ELR (cell line): ENCODE measurements around the gene CARD19.
A peak's percentile ranks its signal among the peaks of the same experiment; 100 is the strongest.

Experiments used
- DNase-seq: peaks from one replicate; pipeline ENCODE4 v3.0.0-alpha.2; 2015; ENCODE audit warnings: low read depth

Gene CARD19, protein sequence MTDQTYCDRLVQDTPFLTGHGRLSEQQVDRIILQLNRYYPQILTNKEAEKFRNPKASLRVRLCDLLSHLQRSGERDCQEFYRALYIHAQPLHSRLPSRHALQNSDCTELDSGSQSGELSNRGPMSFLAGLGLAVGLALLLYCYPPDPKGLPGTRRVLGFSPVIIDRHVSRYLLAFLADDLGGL

GRCh38 chr9:93096131-93096802 lies at the start of gene CARD19:
CARD19 (plus strand) TSS chr9:93096217; CDS start chr9:93096346, 129 bp downstream.
- peak; percentile 54 for DNase-seq

GRCh38 chr9:93048566-93049448 lies 47.2 kb upstream of the CARD19 start:
- DNase-seq: no peak

DNA sequence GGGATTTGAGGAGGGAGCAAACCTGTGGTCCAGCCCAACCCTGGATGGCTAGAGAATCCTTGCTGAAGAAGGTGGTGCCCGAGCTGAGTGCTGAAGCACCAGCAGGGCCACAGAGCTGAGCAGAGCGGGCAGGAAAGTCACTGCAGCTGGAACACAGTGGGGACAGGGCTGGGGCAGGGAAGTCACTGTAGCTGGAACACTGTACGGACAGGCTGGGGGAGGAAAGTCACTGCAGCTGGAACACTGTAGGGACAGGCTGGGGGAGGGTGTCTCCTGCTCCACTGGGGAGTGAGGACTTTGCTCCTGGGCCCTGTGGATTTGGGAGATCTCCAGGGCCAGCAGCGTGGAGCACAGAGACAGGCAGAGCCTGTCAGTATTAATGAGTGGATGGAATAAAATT lies 46.5 kb upstream of the CARD19 start:
- DNase-seq: no peak

GRCh38 chr9:93050231-93050630 lies 45.8 kb upstream of the CARD19 start:
- DNase-seq: no peak

- DNase-seq: no peak
These were observed 44.3 kb upstream of the CARD19 start for GRCh38 chr9:93051680-93052089.

DNA sequence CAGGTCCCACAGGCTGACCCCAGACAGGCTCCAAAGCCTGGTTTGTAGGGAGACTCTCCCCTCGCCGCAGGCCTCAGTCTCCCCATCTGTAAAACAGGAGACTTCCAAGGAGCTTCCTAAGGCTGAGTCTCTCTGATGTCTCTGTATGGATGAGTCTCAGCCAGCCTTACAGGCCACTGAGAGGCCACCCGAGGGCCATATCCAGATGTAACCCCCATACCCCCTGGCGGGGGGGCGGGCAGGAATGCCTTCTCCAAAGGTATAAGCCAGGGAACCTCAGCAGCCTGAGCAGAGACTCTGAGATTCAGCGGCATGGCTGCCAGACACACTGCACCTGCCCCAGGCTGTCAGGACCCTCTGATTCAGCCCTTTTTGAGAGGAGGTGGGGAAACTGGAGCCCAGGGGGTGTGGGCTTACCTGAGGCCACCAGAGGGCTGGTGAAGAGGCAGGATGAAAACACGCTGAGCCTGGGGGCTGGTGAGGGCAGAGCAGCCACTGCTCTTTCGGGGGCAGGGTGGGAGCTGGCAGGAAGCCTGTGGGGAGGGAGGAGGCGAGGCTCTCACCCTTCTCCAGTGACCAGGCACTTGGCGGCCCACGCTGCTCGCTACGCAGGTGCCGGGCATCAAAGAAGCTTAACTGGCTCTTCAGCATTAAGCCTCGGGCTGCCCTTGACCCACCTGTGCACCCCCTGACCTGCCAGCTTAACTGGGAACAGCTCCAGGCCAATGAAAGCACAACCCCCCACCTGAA lies 43.1 kb upstream of the CARD19 start:
- no peak for DNase-seq

DNA sequence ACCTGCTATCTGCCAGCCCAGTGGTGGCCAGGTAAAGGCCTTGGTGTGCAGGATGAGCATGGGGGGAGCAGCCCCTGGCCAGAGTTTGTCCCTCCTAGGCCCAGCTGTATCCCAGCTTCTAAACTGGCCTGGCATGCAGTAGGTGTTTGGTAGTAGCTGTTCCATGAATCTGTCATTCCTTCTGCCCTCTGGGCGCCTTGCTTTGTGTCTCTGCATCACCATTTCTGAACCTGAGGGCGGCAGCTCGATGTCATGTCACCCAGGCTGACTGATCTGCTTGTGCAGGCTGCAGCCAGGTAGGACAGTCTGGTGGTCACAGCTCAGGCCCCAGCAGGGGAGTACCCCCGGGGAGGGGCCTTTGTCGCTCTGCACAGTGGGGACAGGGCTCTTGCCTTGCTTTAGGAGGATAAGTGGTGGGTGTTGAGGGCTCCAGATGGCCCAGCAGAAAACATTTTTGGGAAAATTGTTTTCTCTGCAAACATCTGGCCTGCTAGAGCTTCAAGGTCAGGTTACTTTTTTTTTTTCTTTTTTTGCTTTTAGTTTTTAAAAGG lies 42.2 kb upstream of the CARD19 start:
- no peak for DNase-seq

- no peak for DNase-seq
These were observed 41.0 kb upstream of the CARD19 start for GRCh38 chr9:93054758-93055704.

DNA sequence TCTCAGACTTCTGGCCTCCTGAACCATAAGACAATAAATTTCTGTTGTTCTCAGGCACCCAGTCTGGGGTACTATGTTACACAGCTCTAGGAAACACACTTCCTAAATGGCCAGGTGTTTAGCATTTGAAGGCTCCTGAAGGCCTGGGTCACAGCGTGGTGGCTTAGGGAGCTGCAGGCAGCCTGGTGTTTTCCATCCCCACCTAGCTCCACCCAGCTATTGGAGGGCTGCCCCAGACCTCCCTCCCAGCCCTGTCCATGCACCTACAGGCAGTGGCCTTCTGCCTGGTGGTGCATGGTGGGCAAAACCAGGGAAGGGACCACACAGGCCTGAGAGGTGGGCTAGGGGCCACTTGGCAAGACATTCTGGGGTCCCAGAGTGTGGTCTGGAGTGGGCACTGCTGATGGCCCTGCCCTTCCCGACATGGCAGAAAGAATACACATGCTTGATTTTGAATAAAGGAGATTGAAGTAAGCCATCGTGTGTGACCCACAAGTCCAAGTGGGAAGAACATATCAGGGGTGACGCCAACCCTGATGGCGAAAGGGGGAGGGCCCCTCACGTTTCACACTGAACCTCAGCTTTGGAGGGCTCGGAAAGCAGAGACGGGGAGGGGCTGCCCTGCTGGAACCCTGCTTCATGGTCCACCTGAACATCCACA lies 38.8 kb upstream of the CARD19 start:
- no peak for DNase-seq

GRCh38 chr9:93057703-93058354 lies 38.2 kb upstream of the CARD19 start:
- no peak for DNase-seq

DNA sequence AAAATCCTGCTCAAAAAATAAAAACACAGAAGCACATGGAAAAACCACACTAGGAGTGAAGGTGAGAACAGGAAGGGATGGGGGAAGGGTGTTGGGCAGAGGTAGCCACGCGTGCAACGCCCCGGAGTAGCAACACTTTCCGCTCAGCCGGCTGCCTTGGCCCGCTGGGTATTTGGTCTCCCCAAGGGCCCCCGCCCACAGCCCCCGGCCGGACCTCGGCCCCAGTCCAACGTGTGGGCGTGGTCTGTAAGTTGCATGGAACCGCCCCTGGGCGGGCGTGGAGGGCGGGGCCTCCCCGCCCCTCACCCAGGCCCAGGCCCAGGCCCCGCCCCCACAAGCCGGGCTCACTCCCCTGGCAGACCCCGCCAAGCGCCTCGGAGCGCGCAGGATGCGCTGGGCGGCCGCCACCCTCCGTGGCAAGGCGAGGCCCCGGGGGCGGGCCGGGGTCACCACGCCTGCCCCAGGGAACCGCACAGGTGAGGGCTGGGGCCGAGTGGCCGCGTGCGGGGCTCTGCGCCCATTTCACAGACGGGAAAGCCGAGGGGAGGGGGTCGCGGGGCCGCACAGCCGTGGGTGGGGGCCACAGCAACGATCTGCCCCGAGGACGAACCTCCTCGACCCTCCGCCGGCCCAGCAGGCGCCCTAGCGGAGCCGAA lies 37.5 kb upstream of the CARD19 start, which contains the start of gene SUSD3:
Gene SUSD3 (plus strand): TSS at position 347 of the 656 bp plus-strand sequence. CDS start 42 bp downstream, at position 389.
- no peak for DNase-seq

DNA sequence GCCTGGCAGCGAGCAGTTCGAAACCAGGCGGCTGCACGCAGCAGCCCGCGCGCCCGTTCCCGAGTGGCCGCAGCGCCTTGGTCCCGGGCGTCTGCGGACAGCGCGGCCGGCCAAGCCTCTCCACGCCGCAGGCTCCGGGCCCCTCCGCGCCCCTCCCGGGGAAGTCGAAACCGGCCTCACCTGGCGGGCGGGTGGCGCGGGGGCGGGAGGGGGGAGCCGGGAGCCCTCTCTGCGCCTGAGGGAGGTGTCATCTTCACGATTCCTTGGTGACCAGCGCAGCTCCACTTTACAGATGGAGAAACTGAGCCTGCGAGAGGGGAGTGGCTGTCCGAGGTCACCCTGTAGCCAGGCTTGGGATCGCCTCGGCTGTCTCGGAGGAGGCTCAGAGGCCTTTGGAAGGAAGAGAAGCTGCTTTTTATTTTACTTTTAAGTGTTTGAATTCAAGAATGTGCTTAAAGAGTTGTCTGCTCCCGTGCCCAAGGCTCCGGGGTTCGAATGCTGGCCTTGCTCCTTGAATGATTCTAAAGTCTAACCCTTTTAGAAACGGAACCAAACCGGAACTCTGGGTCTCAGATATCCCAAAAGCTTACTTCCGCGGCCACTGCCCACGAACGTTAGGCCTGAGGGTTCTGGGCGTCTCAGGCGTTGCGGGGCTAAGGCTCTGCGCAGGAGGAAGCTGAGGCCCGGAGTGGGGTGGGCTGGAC lies 36.9 kb upstream of the CARD19 start:
- DNase-seq: no peak

DNA sequence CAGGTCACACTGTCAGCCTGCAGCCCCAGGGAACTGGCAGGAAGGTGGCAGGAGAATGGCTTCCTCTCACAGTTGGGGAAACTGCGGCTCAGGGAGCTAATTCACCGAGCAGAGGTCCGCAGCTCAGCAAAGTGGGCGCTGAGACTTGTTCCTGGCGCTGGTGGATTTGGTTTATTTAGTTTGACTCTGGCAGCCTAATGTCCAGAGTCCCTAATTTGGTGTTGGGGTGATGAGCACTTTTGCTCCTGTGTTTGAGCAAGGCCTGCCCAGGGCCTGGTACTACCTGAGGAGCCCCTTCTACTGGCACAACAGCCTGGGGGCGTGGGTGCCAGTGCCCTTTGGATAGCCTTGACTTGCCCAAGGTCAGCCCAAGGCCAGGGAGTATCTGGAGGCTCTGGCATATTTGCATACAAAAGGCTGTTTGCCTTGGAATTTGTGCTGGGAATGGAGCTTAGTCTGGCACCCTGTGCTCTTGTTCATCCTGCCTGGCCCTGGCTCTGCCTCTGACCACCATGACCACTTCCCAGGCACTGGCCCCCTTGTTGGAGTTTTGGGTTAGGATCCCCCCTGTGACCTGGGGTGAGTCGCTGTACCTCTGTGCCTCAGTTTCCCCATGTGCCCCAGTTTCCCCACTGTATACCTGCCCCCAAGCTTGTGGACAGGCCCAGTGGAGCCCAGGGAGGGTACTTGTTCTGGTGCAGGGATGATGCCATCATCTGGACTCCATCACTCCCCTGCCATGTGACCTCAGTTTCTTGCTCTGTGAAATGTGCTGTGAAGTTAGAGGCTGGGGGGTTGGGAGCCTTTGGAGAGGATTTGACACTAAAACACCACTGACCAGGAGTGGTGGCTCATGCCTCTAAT lies 36.1 kb upstream of the CARD19 start:
- DNase-seq: no peak

DNA sequence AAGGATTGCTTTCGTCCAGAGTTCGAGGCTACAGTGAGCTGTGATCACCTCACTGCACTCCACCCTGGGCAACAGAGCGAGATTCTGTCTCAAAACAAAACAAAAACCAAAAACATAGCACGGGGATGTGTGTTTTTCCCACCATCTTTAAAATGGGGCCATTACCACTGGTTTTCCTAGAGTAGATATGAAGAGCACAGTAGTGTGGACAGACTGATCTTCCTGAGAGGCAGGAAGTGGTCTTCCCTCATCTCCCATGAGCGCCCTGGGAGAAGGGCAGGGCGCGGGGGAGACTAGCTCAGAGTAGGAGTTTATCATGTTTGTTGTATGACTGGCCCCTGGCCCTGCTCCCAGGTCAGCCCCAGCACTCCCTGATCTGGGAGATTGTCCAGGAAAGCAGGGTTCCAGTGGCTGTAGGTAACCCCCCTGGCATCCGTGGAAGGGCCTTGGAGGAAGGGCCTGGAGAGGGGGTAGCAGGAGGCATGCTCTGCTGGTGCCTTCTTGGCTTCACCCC lies 35.2 kb upstream of the CARD19 start:
- peak; percentile 58 for DNase-seq

- no peak for DNase-seq
These were observed 34.7 kb upstream of the CARD19 start for GRCh38 chr9:93061260-93061751.

GRCh38 chr9:93061791-93062763 lies 33.9 kb upstream of the CARD19 start:
- DNase-seq: no peak
